HepG2 (cell line): Measurements from ENCODE around the gene HTR1A. TPM values are rescaled to one million over a fixed set of nuclear protein-coding genes. Genes with fewer than 3 reads are reported as not detected.

Experiments
- ATAC-seq: fragments of 200-7000 bp; cut with Tn5 transposase; 3 replicates; pipeline ENCODE4 v1.9.1; 2020; ENCODE audit warnings: mild to moderate bottlenecking, moderate library complexity
- BruUV-seq: library from RNA; stranded (reverse); fragments of 400-500 nt; replicated peaks from 2 replicates; lab custom pipeline; 2021; lab: Mats Ljungman, UMichigan
- CTCF ChIA-PET: fragments of 300-600 bp; formaldehyde crosslinking; extraction: SDS; loops from one replicate; lab custom pipeline; 2021; ENCODE audit warnings: low total read pairs, inconsistent platforms, low intra/inter-chr PET ratio; lab: Yijun Ruan, JAX
- POLR2A ChIA-PET: fragments of 350-600 bp; sonication (Branson Sonifier 250); formaldehyde crosslinking; loops from one replicate; lab custom pipeline; 2020; ENCODE audit warnings: antibody characterized with exemption, inconsistent platforms; lab: Yijun Ruan, JAX
- DNase-seq: peaks from one replicate; pipeline ENCODE4 v3.0.0-alpha.2; 2015; ENCODE audit warnings: low spot score
- FAIRE-seq: peaks from 3 replicates; lab custom pipeline; 2011; peaks lifted over from hg19 to GRCh38; lab: Jason Lieb, UNC
- H2AFZ ChIP-seq: one replicate; pipeline ENCODE4 v1.6.1; 2011; ENCODE audit warnings: low read length, inconsistent platforms
- H3K27ac ChIP-seq: fragments of 300-600 bp; 3 replicates; pipeline ENCODE4 v1.8.0; 2011; ENCODE audit warnings: mixed run types, mild to moderate bottlenecking, mixed read lengths, low read length, inconsistent platforms; ENCODE audit not compliant: insufficient read depth; ENCODE audit errors: extremely low read length
- H3K27me3 ChIP-seq, 2 experiments: fragments of 200-600 bp in 1 of 2; 2 replicates in 1 of 2; 3 replicates in 1 of 2; pipeline versions ENCODE4 v1.6.0 to v1.8.0; 2011; ENCODE audit warnings: low read length in 2 of 2, mild to moderate bottlenecking in 2 of 2, moderate library complexity in 2 of 2, inconsistent platforms in 1 of 2; ENCODE audit not compliant: insufficient read depth in 2 of 2, control insufficient read depth in 1 of 2
- H3K36me3 ChIP-seq, 2 experiments: fragments of 200-600 bp in 1 of 2; replicated peaks in 1 of 2; 2 replicates in 1 of 2; 3 replicates in 1 of 2; pipeline versions ENCODE4 v1.5.1 to v1.8.0; 2011; ENCODE audit warnings: low read length in 2 of 2, inconsistent platforms in 1 of 2; ENCODE audit not compliant: insufficient read depth in 2 of 2, control insufficient read depth in 1 of 2
- H3K4me1 ChIP-seq: 2 replicates; pipeline ENCODE4 v1.5.1; 2012; ENCODE audit warnings: low read length, inconsistent platforms; ENCODE audit not compliant: insufficient read depth
- H3K4me2 ChIP-seq: 2 replicates; pipeline ENCODE4 v1.6.0; 2011; ENCODE audit warnings: low read depth, low read length, inconsistent platforms
- H3K4me3 ChIP-seq, 3 experiments: fragments of 200-600 bp in 1 of 3; sonication (generic), shearing (Covaris generic) in 1 of 3; replicated peaks in 1 of 3; 2 replicates each; pipeline ENCODE4 v1.5.1; 2011 to 2016; ENCODE audit warnings: low read length in 3 of 3, inconsistent platforms in 2 of 3, low read depth in 2 of 3, mild to moderate bottlenecking in 2 of 3, control low read depth in 1 of 3, mixed read lengths in 1 of 3; ENCODE audit not compliant: insufficient read depth in 1 of 3
- H3K79me2 ChIP-seq: one replicate; pipeline ENCODE4 v1.6.1; 2011; ENCODE audit warnings: low read length, inconsistent platforms; ENCODE audit not compliant: insufficient read depth
- H3K9ac ChIP-seq: 2 replicates; pipeline ENCODE4 v1.6.0; 2011; ENCODE audit warnings: mild to moderate bottlenecking, low read depth, low read length, inconsistent platforms; ENCODE audit not compliant: insufficient read depth
- H3K9me3 ChIP-seq: 2 replicates; pipeline ENCODE4 v1.5.1; 2012; ENCODE audit warnings: mild to moderate bottlenecking, low read length
- H4K20me1 ChIP-seq: 2 replicates; pipeline ENCODE4 v1.6.0; 2011; ENCODE audit warnings: inconsistent platforms, mild to moderate bottlenecking, low read length, moderate library complexity; ENCODE audit not compliant: insufficient read depth
- BRCA1 ChIP-seq: sonication (generic); formaldehyde crosslinking; IDR thresholded peaks from 2 replicates; pipeline ENCODE4 v1.4.0; 2020; ENCODE audit warnings: missing genetic modification reagents
- CAMTA2 ChIP-seq: sonication (generic); formaldehyde crosslinking; IDR thresholded peaks from 2 replicates; pipeline ENCODE4 v1.4.0; 2020; ENCODE audit warnings: mild to moderate bottlenecking, missing genetic modification reagents, borderline replicate concordance
- CREBL2 ChIP-seq: sonication (generic); formaldehyde crosslinking; IDR thresholded peaks from 2 replicates; pipeline ENCODE4 v1.8.1; 2023; ENCODE audit warnings: missing genetic modification reagents, mild to moderate bottlenecking, borderline replicate concordance
- DDIT3 ChIP-seq: sonication (generic); formaldehyde crosslinking; IDR thresholded peaks from 2 replicates; pipeline ENCODE4 v1.4.0; 2020; ENCODE audit warnings: mild to moderate bottlenecking, missing genetic modification reagents
- IRF1 ChIP-seq: sonication (generic); formaldehyde crosslinking; IDR thresholded peaks from 2 replicates; pipeline ENCODE4 v1.4.0; 2020; ENCODE audit warnings: low read depth, mild to moderate bottlenecking, missing genetic modification reagents
- ISL2 ChIP-seq: sonication (generic); formaldehyde crosslinking; IDR thresholded peaks from 2 replicates; pipeline ENCODE4 v1.5.0; 2020; ENCODE audit warnings: missing genetic modification reagents
- RBAK ChIP-seq: sonication (generic); formaldehyde crosslinking; IDR thresholded peaks from 2 replicates; pipeline ENCODE4 v1.5.1; 2020; ENCODE audit warnings: mild to moderate bottlenecking, missing genetic modification reagents
- ZNF121 ChIP-seq: sonication (generic); formaldehyde crosslinking; IDR thresholded peaks from 2 replicates; pipeline ENCODE4 v1.5.0; 2020; ENCODE audit warnings: mild to moderate bottlenecking, missing genetic modification reagents
- ZNF280D ChIP-seq: sonication (generic); formaldehyde crosslinking; IDR thresholded peaks from 2 replicates; pipeline ENCODE4 v1.5.1; 2020; ENCODE audit warnings: mild to moderate bottlenecking, missing genetic modification reagents
- ZNF501 ChIP-seq: sonication (generic); formaldehyde crosslinking; IDR thresholded peaks from 2 replicates; pipeline ENCODE4 v1.5.1; 2020; ENCODE audit warnings: mild to moderate bottlenecking, moderate library complexity, missing genetic modification reagents
- in situ Hi-C: cut with HindIII; loops from 2 replicates; pipeline ENCODE4 v1.10.0; 2017; ENCODE audit warnings: low pct_unique_long_range_greater_than_20kb; ENCODE audit not compliant: extremely low pct_ligation_motif_present
- intact Hi-C: fragments of 100-400 bp; cut with micrococcal nuclease; formaldehyde crosslinking; loops from one replicate; pipeline ENCODE4 v1.10.0; 2022; ENCODE audit not compliant: unreplicated experiment
- polyA plus RNA-seq, 8 experiments: library from polyadenylated mRNA; depleted of rRNA in 3 of 8; stranded (reverse) in 7 of 8; unstranded in 1 of 8; fragments of >200 nt; fragmentation: Illumina TruSeq in 4 of 8; extraction: Trizol in 4 of 8; gene quantifications; 2 replicates each; pipeline versions ENCODE4 v1.2.1 to v1.2.3, GENCODE V29; 2011 to 2016; ENCODE audit warnings: low read depth in 4 of 8, missing spikeins in 1 of 8, mixed read lengths in 1 of 8; ENCODE audit not compliant: insufficient read depth in 1 of 8
- total RNA-seq, 5 experiments: library from RNA; depleted of rRNA; stranded (reverse); fragments of >200 nt; fragmentation: Illumina TruSeq; extraction: Trizol; gene quantifications; 2 replicates each; pipeline ENCODE4 v1.2.3, GENCODE V29; 2016; ENCODE audit warnings: low read depth in 1 of 5
- TF ChIP-seq, protein P1 (sequence below): sonication (generic); formaldehyde crosslinking; IDR thresholded peaks from 2 replicates; pipeline ENCODE4 v1.4.0; 2020; ENCODE audit warnings: missing genetic modification reagents, borderline replicate concordance
- TF ChIP-seq, protein P2 (sequence below): sonication (generic); formaldehyde crosslinking; IDR thresholded peaks from 2 replicates; pipeline ENCODE4 v1.4.0; 2020; ENCODE audit warnings: missing genetic modification reagents

Gene HTR1A
- total and polyA plus RNA-seq, 2 of the 13 experiments (the other 11 are each of a cell fraction or from before 2014, with no cell fraction given): not detected

DNA sequence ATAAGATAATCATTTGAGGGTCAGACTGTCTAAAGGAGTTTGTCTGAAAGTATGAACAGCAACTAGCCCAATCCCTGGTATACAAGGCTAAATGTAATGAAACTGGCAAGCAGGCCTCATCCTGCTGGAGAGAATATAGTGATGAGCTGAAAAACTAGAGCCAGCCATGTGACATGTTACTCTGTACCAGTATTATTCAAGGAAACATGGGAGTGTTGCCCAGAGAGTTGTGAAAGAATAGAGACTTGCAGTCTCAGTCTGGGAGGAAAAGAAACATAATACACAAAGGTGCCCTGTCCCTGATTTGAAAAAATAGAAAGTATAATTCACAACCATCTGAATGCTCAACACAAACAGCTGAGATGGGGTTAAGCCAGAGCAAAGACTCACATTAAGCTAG is 37.9 kb upstream of the HTR1A start:
- CTCF ChIA-PET: no interaction called here
- DNase-seq (no peak), ATAC-seq (no peak), FAIRE-seq (no peak)
- no TSS peak for BruUV-seq
- no peak overlapping the region for H3K4me2 ChIP-seq
- intact Hi-C loops (no loop called here), in situ Hi-C loops (no loop called here)
- H3K79me2 ChIP-seq: no peaks in the 10 kb centered on the region
- H3K27me3 ChIP-seq: no peaks in the 10 kb centered on the region
- H3K9ac ChIP-seq: no peak overlapping the region
- no peak overlapping the region for H3K27ac ChIP-seq
- H4K20me1 ChIP-seq: no peaks in the 10 kb centered on the region
- H3K36me3 ChIP-seq: no peaks in the 10 kb centered on the region
- H2AFZ ChIP-seq: no peak overlapping the region
- POLR2A ChIA-PET: no interaction called here
- H3K9me3 ChIP-seq: peaks cover 72% of the 10 kb centered on the region
- no peak overlapping the region for H3K4me3 ChIP-seq
- no peaks in the 10 kb centered on the region for H3K4me1 ChIP-seq
- TF ChIP-seq ZNF121: no peak
- TF ChIP-seq CREBL2 (CRISPR knock-in tag): no peak
- TF ChIP-seq ISL2 (CRISPR knock-in tag): no peak
- TF ChIP-seq CAMTA2 (CRISPR knock-in tag): no peak
- TF ChIP-seq BRCA1: no peak
- TF ChIP-seq ZNF280D (CRISPR knock-in tag): no peak
- no peak for TF ChIP-seq RBAK (CRISPR knock-in tag)
- no peak for TF ChIP-seq DDIT3 (CRISPR knock-in tag)
- TF ChIP-seq, protein P1, sequence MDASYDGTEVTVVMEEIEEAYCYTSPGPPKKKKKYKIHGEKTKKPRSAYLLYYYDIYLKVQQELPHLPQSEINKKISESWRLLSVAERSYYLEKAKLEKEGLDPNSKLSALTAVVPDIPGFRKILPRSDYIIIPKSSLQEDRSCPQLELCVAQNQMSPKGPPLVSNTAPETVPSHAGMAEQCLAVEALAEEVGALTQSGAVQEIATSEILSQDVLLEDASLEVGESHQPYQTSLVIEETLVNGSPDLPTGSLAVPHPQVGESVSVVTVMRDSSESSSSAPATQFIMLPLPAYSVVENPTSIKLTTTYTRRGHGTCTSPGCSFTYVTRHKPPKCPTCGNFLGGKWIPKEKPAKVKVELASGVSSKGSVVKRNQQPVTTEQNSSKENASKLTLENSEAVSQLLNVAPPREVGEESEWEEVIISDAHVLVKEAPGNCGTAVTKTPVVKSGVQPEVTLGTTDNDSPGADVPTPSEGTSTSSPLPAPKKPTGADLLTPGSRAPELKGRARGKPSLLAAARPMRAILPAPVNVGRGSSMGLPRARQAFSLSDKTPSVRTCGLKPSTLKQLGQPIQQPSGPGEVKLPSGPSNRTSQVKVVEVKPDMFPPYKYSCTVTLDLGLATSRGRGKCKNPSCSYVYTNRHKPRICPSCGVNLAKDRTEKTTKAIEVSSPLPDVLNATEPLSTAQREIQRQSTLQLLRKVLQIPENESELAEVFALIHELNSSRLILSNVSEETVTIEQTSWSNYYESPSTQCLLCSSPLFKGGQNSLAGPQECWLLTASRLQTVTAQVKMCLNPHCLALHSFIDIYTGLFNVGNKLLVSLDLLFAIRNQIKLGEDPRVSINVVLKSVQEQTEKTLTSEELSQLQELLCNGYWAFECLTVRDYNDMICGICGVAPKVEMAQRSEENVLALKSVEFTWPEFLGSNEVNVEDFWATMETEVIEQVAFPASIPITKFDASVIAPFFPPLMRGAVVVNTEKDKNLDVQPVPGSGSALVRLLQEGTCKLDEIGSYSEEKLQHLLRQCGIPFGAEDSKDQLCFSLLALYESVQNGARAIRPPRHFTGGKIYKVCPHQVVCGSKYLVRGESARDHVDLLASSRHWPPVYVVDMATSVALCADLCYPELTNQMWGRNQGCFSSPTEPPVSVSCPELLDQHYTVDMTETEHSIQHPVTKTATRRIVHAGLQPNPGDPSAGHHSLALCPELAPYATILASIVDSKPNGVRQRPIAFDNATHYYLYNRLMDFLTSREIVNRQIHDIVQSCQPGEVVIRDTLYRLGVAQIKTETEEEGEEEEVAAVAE (CRISPR knock-in tag): no peak
- no peak for TF ChIP-seq IRF1 (CRISPR knock-in tag)
- TF ChIP-seq, protein P2, sequence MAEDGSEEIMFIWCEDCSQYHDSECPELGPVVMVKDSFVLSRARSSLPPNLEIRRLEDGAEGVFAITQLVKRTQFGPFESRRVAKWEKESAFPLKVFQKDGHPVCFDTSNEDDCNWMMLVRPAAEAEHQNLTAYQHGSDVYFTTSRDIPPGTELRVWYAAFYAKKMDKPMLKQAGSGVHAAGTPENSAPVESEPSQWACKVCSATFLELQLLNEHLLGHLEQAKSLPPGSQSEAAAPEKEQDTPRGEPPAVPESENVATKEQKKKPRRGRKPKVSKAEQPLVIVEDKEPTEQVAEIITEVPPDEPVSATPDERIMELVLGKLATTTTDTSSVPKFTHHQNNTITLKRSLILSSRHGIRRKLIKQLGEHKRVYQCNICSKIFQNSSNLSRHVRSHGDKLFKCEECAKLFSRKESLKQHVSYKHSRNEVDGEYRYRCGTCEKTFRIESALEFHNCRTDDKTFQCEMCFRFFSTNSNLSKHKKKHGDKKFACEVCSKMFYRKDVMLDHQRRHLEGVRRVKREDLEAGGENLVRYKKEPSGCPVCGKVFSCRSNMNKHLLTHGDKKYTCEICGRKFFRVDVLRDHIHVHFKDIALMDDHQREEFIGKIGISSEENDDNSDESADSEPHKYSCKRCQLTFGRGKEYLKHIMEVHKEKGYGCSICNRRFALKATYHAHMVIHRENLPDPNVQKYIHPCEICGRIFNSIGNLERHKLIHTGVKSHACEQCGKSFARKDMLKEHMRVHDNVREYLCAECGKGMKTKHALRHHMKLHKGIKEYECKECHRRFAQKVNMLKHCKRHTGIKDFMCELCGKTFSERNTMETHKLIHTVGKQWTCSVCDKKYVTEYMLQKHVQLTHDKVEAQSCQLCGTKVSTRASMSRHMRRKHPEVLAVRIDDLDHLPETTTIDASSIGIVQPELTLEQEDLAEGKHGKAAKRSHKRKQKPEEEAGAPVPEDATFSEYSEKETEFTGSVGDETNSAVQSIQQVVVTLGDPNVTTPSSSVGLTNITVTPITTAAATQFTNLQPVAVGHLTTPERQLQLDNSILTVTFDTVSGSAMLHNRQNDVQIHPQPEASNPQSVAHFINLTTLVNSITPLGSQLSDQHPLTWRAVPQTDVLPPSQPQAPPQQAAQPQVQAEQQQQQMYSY (CRISPR knock-in tag): no peak
- no peak for TF ChIP-seq ZNF501 (CRISPR knock-in tag)
